Measurements from ENCODE around the gene NIPBL. TPM values are rescaled to one million over a fixed set of nuclear protein-coding genes. Genes with fewer than 3 reads are reported as not detected.
"Not testable (repeated sequence)": the region's sequence is repeated elsewhere in the genome, so short reads cannot be mapped to it uniquely, and the experiment has no call there.

Gene NIPBL
- total and polyA plus RNA-seq, 10 of the 15 experiments (the other 5 are each of a cell fraction or from before 2014, with no cell fraction given), result 10.4 to 50.4 (median 20.2) TPM

DNA sequence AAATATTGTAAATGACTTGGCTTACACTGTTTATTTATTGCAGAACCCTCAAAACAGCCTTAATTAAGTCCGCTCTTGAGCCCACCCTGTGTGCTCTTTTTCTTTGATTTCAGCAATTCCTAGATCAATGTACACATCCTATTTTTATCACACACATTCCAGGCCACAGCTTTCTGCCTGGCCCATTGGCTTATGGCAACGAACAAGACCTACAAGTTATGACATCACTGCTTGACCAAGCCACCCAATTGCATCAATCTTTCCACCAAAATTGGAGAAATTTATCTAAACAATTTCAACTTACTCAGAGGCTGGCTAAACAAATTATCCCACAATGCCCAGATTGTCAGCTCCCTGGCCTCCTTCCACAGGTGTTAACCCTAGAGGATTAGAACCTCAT lies 214.2 kb downstream of the NIPBL start:
- BruUV-seq (replicated peaks), result no TSS peak
- ChIA-PET SMC1A (ENCODE audit: uncharacterized antibody, unreplicated experiment) (no interaction called here), CTCF (interaction anchor here (0.6 kb wide), 1 partner anchor 152 kb away, joined by 3 read pairs; no protein-coding TSS in a partner anchor), POLR2A (no interaction called here), RAD21 (ENCODE audit: unreplicated experiment) (no interaction called here)
- Histone ChIP-seq H2AFZ (ENCODE audit: control insufficient read depth, low read depth, low read length) (no peak overlapping the region), H4K20me1 (ENCODE audit: control insufficient read depth, insufficient read depth) (no peaks in the 10 kb centered on the region), H3K4me1 (ENCODE audit: control insufficient read depth, insufficient read depth, low read length) (no peaks in the 10 kb centered on the region), H3K4me2 (ENCODE audit: control insufficient read depth, insufficient read depth) (no peak overlapping the region), H3K4me3 (no peak overlapping the region), H3K9ac (ENCODE audit: control insufficient read depth, insufficient read depth, low read length) (no peak overlapping the region), H3K27ac (ENCODE audit: control insufficient read depth, insufficient read depth) (no peak overlapping the region), H3K36me3 (ENCODE audit: control insufficient read depth in 2 of 2, insufficient read depth in 2 of 2, low read length in 1 of 2) (no peaks in the 10 kb centered on the region), H3K79me2 (ENCODE audit: control insufficient read depth, insufficient read depth, low read length) (no peaks in the 10 kb centered on the region), H3K9me3 (replicated peaks; ENCODE audit: control insufficient read depth, insufficient read depth, low read length) (no peaks in the 10 kb centered on the region), H3K27me3 (replicated peaks in 1 of 2; ENCODE audit: control insufficient read depth in 2 of 2, insufficient read depth in 2 of 2, low read length in 1 of 2) (no peaks in the 10 kb centered on the region)
- 56% methylated on average over 2 of the region's 2 CpGs for WGBS (ENCODE audit: insufficient coverage, insufficient replicate concordance, low lambda C conversion rate, missing lambda C conversion rate)
- in situ Hi-C loops (cut with MboI), result no loop called here
- TF ChIP-seq MYB (IDR thresholded peaks at IDR 0.05; ENCODE audit: borderline replicate concordance, low read depth, low read length), result no peak
- no peak for TF ChIP-seq POLR2AphosphoS5 (IDR thresholded peaks at IDR 0.05; ENCODE audit: low read length)
- no peak for TF ChIP-seq KAT2A (conservative IDR thresholded peaks at IDR 0.05; ENCODE audit: control insufficient read depth, low read depth, low read length)
- no peak for TF ChIP-seq ZZZ3 (IDR thresholded peaks at IDR 0.05; ENCODE audit: control insufficient read depth, insufficient read length, low read depth)
- no peak for TF ChIP-seq POU2F2 (IDR thresholded peaks at IDR 0.05; ENCODE audit: borderline replicate concordance, low read depth, low read length)
- TF ChIP-seq ZNF207 (IDR thresholded peaks at IDR 0.05; ENCODE audit: borderline replicate concordance), result no peak
- no peak for TF ChIP-seq ZNF24 (IDR thresholded peaks at IDR 0.05)
- TF ChIP-seq RELB (IDR thresholded peaks at IDR 0.05; ENCODE audit: low read depth), result no peak
- TF ChIP-seq SIX5 (IDR thresholded peaks at IDR 0.05; ENCODE audit: low read depth, low read length, severe bottlenecking), result no peak
- no peak for TF ChIP-seq ZSCAN29 (IDR thresholded peaks at IDR 0.05)
- no peak for TF ChIP-seq LARP7 (IDR thresholded peaks at IDR 0.05)
- TF ChIP-seq TARDBP (IDR thresholded peaks at IDR 0.05; ENCODE audit: borderline replicate concordance), result no peak
- DNase-seq (ENCODE audit: low read depth, low spot score) (no peak), FAIRE-seq (no peak), ATAC-seq (no peak)
- intact Hi-C loops (cut with micrococcal nuclease; ENCODE audit: unreplicated experiment), result no loop called here

GRCh38 chr5:37093795-37094194 lies 217.2 kb downstream of the NIPBL start:
- H3K9ac ChIP-seq (ENCODE audit: control insufficient read depth, insufficient read depth, low read length); CTCF ChIA-PET; ATAC-seq; intact Hi-C loops (cut with micrococcal nuclease; ENCODE audit: unreplicated experiment); BruUV-seq (replicated peaks); H3K4me2 ChIP-seq (ENCODE audit: control insufficient read depth, insufficient read depth); H2AFZ ChIP-seq (ENCODE audit: control insufficient read depth, low read depth, low read length); H4K20me1 ChIP-seq (ENCODE audit: control insufficient read depth, insufficient read depth); H3K4me3 ChIP-seq; in situ Hi-C loops (cut with MboI); POLR2A ChIA-PET; H3K4me1 ChIP-seq (ENCODE audit: control insufficient read depth, insufficient read depth, low read length); H3K79me2 ChIP-seq (ENCODE audit: control insufficient read depth, insufficient read depth, low read length); RAD21 ChIA-PET (ENCODE audit: unreplicated experiment); H3K27me3 ChIP-seq (replicated peaks in 1 of 2; ENCODE audit: control insufficient read depth in 2 of 2, insufficient read depth in 2 of 2, low read length in 1 of 2); FAIRE-seq; H3K36me3 ChIP-seq (ENCODE audit: control insufficient read depth in 2 of 2, insufficient read depth in 2 of 2, low read length in 1 of 2); H3K9me3 ChIP-seq (replicated peaks; ENCODE audit: control insufficient read depth, insufficient read depth, low read length); DNase-seq (ENCODE audit: low read depth, low spot score); H3K27ac ChIP-seq (ENCODE audit: control insufficient read depth, insufficient read depth): not testable (repeated sequence)
- SMC1A ChIA-PET (ENCODE audit: uncharacterized antibody, unreplicated experiment), result interaction anchor here (0.9 kb wide), 1 partner anchor 14 kb away, joined by 3 read pairs; no protein-coding TSS in a partner anchor
- 98% methylated on average over 3 of the region's 4 CpGs for WGBS (ENCODE audit: insufficient coverage, insufficient replicate concordance, low lambda C conversion rate, missing lambda C conversion rate)

DNA sequence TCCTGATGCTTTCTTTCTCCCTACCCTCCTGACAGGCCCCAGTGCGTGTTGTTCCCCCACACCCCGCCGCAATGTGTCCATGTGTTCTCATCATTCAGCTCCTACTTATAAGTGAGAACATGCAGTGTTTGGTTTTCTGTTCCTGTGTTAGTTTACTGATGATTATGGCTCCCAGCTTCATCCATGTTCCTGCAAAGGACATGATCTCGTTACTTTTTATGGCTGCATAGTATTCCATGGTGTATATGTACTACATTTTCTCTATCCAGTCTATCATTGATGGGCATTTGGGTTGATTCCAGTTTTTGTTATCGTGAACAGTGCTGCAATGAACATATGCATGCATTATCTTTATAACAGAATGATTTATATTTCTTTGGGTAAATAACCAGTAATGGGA lies 222.7 kb downstream of the NIPBL start:
- FAIRE-seq; H3K9me3 ChIP-seq (replicated peaks; ENCODE audit: control insufficient read depth, insufficient read depth, low read length); DNase-seq (ENCODE audit: low read depth, low spot score); H3K79me2 ChIP-seq (ENCODE audit: control insufficient read depth, insufficient read depth, low read length); H3K4me1 ChIP-seq (ENCODE audit: control insufficient read depth, insufficient read depth, low read length); H3K9ac ChIP-seq (ENCODE audit: control insufficient read depth, insufficient read depth, low read length); H2AFZ ChIP-seq (ENCODE audit: control insufficient read depth, low read depth, low read length); RAD21 ChIA-PET (ENCODE audit: unreplicated experiment); H3K27ac ChIP-seq (ENCODE audit: control insufficient read depth, insufficient read depth); in situ Hi-C loops (cut with MboI); H3K4me3 ChIP-seq; H3K36me3 ChIP-seq (ENCODE audit: control insufficient read depth in 2 of 2, insufficient read depth in 2 of 2, low read length in 1 of 2); CTCF ChIA-PET; H3K27me3 ChIP-seq (replicated peaks in 1 of 2; ENCODE audit: control insufficient read depth in 2 of 2, insufficient read depth in 2 of 2, low read length in 1 of 2); ATAC-seq; H3K4me2 ChIP-seq (ENCODE audit: control insufficient read depth, insufficient read depth); intact Hi-C loops (cut with micrococcal nuclease; ENCODE audit: unreplicated experiment); H4K20me1 ChIP-seq (ENCODE audit: control insufficient read depth, insufficient read depth); POLR2A ChIA-PET; BruUV-seq (replicated peaks): not testable (repeated sequence)
- 82% methylated on average over 5 of the region's 5 CpGs for WGBS (ENCODE audit: insufficient coverage, insufficient replicate concordance, low lambda C conversion rate, missing lambda C conversion rate)
- SMC1A ChIA-PET (ENCODE audit: uncharacterized antibody, unreplicated experiment), result interaction anchor here (0.8 to 1.0 kb wide), 3 partner anchors 10 to 21 kb away, joined by 3 to 4 read pairs (median 3); no protein-coding TSS in a partner anchor
